HUDEP-2 (cell line): ENCODE data around the gene NRXN3.

Source experiments
- DNase-seq, 76 experiments: peaks; one replicate each; lab custom pipeline; 2025; ENCODE audit not compliant: unreplicated experiment in 76 of 76; lab: John Stamatoyannopoulos, UW

NRXN3 gene

DNA sequence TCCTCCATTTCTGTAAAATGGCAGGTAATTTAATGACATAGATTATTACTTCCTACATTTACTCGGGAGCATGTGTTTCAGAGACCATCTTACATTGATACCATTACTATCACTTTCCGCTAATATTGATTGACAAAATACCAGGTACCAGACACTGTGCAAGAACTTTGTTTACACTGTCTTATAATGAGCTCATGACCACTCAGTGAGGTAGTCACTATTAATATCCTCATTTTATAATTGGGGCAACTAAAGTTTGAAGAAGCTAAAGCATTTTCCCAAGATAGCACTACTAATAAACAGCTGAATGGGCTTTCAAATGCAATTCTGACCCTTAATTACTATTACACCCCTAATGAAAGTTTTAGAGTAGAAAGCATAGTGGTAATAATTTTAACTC, 1306.4 kb downstream of the NRXN3 start:
- DNase-seq = no peak

GRCh38 chr14:79480212-79480611, 1310.0 kb downstream of the NRXN3 start:
- DNase-seq = no peak

DNA sequence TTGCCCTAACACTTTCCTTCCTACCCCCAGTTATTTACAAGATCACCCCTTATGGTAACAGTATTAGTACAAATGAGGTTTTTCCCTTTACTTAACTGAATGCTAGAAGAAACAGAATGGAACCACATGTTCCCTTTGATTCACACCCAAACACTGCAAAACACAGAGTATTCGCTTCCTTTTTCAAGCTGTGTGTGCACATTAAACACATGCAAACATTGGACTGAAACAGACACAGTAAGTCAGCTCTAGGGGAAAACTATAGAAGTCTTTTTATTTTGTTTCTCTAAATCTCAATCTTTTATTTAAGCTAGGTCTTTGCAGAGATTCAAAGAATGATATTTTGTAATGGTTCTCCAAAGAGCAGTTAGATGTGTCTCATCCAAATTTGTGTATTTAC, 1312.7 kb downstream of the NRXN3 start:
- no peak for DNase-seq

GRCh38 chr14:79483477-79484388, 1313.6 kb downstream of the NRXN3 start:
- DNase-seq = no peak

DNA sequence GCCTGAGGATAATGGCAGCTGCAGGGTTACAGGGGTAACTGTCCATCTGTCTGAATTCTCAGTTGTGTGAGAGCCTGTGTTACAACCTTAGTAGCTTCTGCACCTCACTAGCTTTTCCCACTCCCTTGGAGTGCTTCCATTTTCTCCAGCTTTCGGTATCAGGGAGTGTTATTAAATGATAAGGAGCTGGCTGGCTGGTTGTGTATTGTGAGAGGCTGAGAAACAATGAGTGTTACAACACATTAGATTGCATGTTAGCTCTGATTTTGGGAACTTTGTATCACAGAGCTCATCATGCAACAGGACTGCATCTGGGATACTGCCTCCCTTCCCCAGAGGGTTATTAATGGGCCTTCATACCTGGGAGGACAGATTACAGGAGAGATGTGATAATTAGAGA, 1317.5 kb downstream of the NRXN3 start:
- DNase-seq = no peak

DNA sequence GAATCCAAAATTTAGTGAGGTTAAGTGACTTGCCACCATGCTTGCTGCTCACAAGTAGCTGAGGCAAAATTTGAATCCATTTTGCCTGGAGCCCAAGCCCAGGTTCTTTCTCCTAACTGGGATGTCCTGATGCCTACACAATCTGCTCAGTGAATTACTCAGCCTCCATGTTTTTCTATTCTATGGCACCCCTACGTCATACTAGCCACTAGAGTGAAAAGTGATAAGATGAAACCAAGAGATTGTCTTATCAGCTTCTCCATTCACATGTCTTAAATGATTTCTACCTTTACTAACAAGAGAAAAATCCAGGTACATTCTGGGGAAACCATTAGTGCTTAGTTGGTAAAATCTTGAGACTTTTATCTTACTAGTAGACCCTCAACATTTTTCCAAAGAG, 1321.0 kb downstream of the NRXN3 start:
- no peak for DNase-seq

GRCh38 chr14:79493081-79493645, 1323.0 kb downstream of the NRXN3 start:
- no peak for DNase-seq

GRCh38 chr14:79496701-79497100, 1326.5 kb downstream of the NRXN3 start:
- DNase-seq = no peak

DNA sequence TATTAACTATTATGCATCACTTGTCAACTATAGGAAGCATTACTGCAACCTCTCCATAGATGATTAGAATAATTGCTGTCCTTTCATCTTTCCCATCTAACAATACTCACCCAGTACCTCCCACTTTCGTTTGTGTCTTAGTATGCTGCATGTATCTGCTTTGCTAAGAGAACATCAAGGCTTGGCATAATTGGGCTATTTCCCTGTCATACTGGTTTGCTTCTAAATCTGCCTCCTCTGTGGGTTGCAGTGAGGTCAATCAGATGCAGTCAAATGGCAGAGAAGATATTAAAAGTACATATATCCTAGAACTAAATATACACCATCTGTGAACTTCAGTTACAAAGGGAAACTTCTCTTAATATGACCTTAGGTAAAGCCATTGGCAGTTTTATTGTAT, 1330.3 kb downstream of the NRXN3 start:
- DNase-seq = no peak

DNA sequence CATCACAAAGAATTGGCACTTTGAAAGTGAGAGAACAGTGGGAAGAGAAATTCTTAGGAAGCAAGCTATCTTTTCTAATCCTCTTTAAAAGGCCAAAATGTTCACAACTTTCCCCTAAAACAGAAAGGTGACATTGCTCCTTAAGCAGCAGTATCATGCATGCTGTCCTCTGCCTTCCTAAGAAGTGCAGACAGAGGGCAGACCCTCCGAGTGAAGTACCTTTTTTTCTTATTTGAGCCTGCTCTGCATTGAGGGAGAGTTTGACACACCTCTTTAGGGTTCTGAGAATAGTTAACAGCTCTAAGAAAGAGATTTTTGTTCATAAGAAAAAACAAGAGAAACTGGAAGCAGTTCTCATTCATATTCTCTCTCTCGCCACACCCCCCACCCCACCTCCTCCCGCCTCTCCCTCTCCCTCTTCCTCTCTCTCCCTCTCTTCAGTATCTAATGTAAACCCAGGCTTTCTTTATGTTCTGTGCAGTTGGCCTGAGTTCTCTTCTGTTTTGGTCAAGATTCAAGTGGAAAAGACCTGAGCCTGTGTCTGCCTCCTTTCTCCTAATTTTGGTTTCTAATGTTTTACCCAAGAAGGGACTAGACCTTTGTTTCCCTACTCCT, 1332.1 kb downstream of the NRXN3 start:
- DNase-seq = no peak

DNA sequence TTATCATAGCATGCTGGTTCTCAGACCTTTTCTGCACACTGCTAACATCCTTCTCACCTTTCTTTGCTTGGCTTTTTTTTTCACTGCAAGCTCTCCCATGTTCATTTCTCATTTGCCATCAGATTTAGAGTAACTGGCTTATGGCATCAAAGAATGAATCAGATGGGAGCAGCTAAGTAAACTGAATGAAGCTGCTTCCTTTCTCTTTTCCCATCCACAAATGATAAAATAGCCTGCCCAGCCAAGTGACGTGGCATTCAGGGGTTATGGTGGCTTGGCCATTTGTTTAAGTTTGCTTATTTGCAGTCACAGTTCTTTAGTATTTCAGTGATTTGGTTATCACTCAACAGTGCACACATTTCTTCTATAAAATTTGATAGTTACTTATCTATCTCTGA, 1332.6 kb downstream of the NRXN3 start:
- no peak for DNase-seq

GRCh38 chr14:79510659-79511058, 1340.5 kb downstream of the NRXN3 start:
- DNase-seq = no peak

DNA sequence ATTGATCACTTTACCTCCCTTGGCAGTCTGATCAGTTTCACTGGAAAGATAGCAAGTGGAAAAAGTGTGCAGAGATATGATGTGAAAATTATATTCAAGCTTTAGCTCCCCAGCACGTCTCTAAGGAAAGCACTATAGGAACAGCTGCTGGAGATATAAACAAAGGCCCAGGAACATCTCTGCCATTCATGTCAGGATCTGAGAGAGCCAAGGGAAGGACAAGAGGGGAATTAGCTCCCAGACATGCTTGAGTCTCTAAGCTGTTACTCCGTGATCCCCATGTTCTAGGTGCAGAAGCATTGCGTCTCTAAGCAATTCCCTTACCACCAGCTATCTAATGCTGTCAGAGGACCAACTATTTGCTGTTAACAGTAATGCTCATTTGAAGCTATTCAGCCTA, 1341.0 kb downstream of the NRXN3 start:
- DNase-seq = no peak

DNA sequence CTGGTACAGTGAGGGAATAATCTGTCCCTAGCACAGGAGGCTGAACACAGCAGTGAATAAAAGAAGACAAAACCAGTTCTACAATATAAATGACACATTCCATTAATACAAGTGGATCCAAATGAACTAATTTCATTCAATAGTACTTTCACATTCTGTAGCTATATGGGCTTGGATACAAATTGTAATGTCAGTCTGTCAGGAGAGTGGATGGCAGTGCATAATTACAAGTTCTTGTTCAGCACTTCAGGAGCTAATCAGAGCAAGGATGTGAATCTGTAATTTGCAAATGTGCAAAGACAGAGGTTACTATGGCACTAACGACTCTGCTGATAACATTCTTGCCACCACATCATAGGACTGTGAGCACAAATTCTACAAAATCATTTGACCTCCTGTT, 1343.3 kb downstream of the NRXN3 start:
- no peak for DNase-seq

GRCh38 chr14:79514700-79515099, 1344.5 kb downstream of the NRXN3 start:
- no peak for DNase-seq

GRCh38 chr14:79515158-79515557, 1345.0 kb downstream of the NRXN3 start:
- no peak for DNase-seq

DNA sequence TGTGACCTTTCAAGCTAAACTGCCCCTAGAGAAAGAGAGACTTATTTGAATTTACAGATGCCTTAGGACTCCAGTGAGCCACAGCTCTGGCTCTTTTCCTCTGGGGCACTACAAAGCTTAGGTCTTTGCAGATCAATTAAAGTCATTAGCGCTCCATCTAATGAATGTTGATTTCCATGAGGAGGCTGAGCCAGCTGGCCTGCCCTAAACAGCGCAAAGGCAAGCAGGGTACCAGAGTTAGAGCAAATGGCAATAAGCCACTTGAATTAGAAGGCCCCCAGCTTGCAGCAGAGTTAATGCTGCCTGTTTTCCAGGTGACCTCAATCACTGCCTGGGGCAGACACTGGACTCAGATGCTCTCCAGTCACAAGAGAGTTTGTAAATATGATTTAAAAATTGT, 1345.8 kb downstream of the NRXN3 start:
- DNase-seq = no peak

DNA sequence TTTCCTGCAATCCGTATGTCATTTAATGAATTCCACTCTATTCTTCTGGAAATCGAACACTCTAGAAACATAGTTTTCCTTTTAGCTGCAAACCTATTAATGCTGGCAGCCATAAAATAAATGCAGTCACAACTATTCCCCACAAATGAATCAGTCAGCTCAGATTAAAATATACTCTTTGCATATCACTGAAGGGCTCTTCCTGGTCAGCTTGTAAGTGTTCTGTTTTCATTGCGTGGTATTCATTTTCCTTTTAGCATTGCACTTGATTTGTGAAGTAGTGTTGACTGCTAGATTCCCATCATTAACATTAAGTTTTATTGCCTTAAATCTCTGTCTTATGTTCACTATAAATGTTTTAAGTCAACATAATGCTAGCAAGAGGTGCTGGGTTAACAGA, 1355.2 kb downstream of the NRXN3 start:
- no peak for DNase-seq

DNA sequence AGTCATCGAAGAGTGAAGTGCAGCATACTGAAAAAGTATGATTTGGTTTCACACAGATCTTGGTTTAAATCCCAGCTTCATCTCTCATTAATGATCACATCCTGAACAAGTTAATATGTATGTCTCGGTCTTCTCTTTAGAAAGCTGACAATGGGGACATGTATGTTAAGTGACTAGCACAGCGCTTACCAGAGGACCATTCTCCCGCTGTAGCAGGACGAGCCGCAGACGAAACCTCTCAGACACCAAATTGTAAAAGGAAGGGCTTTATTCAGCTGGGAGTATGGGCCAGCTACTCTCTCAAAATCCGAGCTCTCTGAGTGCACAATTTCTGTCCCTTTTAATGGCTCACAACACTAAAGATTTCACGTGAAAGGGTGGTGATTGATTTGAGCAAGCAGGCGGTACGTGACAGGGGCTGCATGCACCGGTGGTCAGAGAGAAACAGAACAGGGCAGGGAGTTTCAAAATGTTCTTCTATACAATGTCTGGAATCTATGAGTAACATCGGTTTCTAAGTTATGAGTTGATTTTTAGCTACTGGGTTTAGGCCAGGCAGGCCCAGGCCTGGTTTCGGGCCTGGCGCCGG, 1358.7 kb downstream of the NRXN3 start:
- DNase-seq = no peak

- no peak for DNase-seq
Measured at GRCh38 chr14:79530555-79530954, 1360.4 kb downstream of the NRXN3 start.

DNA sequence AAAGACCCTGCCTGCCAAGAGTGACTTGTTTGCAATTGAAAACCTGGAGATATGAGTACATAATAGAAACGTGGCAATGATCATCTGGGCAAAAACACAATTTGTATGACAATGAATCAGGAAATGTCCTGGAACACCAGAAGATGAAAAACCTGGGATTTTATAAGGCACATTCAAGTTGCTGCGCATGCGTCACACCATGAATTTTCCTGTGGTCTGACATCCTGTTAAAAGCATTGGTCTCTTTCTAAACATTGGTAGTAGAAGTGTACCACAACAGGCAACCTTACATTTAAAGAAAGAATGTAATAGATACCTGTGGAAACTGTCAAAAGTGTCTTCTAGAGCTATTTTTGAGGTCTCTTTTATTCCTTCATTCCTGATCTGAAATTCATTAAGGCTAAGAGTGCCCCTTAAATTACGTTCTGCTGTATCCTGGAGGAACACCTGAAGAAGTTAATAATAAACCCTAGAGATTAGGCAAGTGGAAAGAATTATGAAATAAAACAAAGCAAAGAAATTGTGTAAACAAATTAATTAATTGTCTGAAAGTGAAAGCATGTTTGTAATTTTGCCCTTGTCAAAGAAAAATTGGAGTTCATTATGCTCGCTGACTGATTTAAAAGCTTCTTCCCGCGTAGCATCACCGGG, 1364.7 kb downstream of the NRXN3 start:
- DNase-seq = no peak
